RCC 7860 (cell line): ENCODE data around the gene ATG16L2.
"Not testable (repeated sequence)": the region's sequence is repeated elsewhere in the genome, so short reads cannot be mapped to it uniquely, and the experiment has no call there.

Experiments used
- DNase-seq: peaks from one replicate; pipeline ENCODE4 v3.0.0-alpha.2; 2015; ENCODE audit warnings: low spot score
- FAIRE-seq: peaks from 2 replicates; lab custom pipeline; 2012; peaks lifted over from hg19 to GRCh38; lab: Jason Lieb, UNC

Gene ATG16L2

GRCh38 chr11:72779495-72780128 lies 34.6 kb upstream of the ATG16L2 start:
- no peak for DNase-seq
- no peak for FAIRE-seq

DNA sequence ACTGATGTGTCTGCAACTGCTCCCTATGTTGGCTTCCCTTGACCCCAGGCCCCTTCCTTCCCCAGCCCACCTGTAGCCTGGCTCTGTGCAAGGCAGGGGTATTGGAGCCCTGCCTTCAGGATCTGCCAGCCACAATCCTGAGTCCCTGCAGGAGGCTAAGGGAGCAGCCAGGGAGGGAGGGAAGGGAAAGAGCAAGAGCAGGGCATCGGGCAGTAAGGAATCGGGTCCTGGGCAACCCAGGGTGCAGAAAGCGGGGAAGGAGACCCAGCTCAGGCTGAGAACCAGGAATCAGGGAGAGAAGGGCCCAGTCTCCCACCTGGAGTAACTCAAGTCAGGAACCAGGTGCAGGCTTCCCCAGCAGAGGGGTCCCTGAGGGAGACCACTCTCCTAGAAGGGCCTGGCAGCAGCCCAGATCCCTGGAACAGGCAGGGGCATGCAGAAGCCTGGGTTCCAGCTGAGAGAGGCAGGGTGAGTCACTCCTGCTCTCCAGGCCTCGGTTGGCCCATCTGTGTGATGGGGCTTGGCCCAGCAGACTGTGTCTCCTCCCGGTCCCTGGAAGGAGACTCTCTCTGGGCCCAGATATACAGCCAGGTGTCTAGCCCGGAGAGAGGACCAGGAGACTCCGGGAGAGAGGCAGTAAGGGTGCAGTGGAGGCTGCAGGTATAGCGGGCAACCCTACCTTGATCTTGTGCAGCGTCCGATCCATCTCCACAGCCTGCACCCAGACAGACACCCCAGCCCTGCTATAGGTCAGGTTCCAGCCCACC lies 33.7 kb upstream of the ATG16L2 start:
- no peak for DNase-seq
- no peak for FAIRE-seq

GRCh38 chr11:72781063-72781312 lies 33.2 kb upstream of the ATG16L2 start:
- no peak for FAIRE-seq
- no peak for DNase-seq

- no peak for DNase-seq
- FAIRE-seq, result no peak
Observed at GRCh38 chr11:72781313-72782080, 32.7 kb upstream of the ATG16L2 start.

DNA sequence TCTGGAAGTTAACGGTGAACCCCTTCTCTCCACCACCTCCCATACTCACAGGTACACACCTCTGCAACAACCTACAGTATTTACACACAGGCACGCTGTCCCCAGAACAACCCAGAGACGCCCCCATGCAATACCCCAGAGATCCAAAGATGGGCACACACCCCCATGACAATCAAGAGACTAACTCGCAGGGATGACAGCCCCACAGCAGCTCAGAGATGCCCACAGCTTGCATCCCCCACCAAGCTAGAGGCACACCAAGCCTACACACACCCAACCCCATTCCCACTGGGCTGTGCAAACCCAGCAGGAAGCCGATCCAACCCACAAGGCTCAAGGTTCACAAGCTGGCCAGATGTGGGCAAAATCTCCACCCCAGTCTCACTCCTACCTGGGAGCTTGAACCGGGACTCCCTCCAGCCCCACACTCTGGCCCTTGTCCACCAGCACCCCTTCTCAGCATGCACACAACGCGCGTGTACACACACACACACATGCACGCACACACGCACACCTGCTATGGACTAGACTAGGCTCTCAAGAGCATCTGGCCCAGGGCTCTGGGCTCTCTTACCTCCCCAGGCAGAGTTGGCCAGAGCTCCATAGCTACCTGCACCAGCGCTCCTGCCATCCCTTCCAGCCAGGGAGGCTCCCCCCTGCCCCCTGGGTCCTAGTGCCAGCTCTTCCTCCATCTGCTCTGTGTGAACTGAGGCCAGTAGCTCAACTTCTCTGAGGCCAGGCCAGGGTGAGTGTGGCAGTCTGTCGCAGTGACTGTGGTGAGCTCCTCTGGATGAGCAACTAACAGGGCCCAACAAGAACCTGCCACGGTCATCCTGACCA lies 31.9 kb upstream of the ATG16L2 start:
- DNase-seq (no peak), FAIRE-seq (no peak)

GRCh38 chr11:72783144-72783905 lies 30.9 kb upstream of the ATG16L2 start:
- FAIRE-seq (no peak), DNase-seq (no peak)

GRCh38 chr11:72784662-72785061 lies 29.5 kb upstream of the ATG16L2 start:
- FAIRE-seq (no peak), DNase-seq (no peak)

- DNase-seq (no peak), FAIRE-seq (no peak)
Observed at GRCh38 chr11:72786305-72787215, 27.7 kb upstream of the ATG16L2 start.

- no peak for DNase-seq
Observed at GRCh38 chr11:72787216-72788104, 26.8 kb upstream of the ATG16L2 start.

DNA sequence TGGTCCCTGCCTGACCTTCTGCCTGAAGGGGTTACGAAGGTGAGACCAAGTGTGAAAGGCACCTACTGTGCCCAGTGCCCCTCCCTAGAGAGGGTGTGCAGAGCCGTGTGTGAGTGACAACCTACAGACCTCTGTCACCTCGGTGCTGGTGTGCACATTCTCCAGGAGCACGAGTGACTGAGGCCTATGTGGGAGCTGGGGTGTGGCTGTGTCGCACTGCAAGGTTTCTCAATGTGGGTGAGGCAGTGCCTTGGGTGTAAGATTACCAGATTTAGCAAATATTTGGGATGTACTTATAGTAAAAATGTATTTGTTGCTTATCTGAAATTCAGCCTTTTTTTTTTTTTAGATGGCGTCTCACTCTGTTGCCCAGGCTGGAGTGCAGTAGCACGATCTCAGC lies 26.0 kb upstream of the ATG16L2 start:
- DNase-seq, result no peak
- FAIRE-seq, result no peak

More at GRCh38 chr11:72787216-72788104, 26.8 kb upstream of the ATG16L2 start:
- no peak for FAIRE-seq

DNA sequence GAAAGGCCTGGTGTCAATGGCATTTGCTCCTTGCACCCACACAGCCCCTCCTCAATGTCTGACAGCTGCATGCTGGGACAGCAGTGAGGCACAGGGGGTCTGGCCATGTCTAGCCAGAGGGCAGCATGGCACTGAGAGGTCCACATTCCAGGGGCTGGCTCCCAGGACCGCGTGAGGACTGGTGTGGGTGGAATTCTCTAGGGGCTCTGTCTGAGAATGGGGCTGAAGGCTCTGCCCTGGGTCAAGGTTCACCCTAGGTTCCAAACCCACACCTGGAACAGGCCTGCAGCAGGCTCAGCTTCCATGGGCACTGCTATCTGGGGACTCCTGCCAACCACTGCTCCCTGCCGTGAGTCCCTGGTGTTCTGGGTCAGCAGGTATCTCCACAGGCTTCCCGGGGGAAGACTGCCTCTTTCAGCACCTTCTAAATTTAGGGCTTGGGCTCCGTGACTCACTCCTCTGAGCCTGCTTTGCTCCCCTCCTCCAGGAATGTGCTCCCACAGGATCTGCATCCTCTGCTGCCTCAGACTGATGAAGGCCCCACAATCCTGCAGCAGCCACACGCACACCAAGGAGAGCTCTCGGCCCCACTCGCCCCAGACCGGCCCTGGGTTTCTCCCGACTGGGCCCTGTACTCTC lies 24.6 kb upstream of the ATG16L2 start:
- no peak for FAIRE-seq
- no peak for DNase-seq

GRCh38 chr11:72791228-72791627 lies 23.0 kb upstream of the ATG16L2 start:
- DNase-seq, FAIRE-seq: not testable (repeated sequence)

DNA sequence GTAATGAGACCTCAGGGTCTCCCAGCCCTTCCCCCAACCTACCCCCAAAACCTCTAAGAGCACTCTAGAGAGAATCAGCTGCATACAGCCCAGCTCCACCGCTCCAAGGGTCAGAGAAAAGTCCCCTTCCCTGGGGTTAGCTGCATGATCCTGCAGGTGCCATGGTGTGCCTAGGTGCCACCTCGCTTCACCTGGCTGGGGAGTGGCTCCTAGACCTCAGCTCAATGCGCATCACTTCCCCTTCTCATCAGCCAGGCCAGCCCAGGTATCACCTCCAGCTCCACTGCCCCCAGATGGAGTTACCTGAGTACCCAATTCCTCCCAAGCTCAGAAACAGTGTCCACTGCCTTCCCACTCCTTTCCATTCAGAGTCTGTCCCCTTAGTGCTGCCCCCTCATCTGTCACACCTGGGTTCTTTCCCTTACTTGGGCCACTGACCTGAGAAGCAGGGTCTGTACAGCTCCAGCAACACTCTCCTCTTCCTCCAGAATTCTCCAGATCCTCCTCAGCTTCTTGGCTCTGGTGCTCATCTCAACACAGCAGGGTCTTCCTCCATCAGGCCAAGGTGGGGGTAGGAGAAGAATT lies 21.7 kb upstream of the ATG16L2 start:
- no peak for DNase-seq
- FAIRE-seq, result no peak

GRCh38 chr11:72793076-72793424 lies 21.2 kb upstream of the ATG16L2 start:
- no peak for FAIRE-seq

DNA sequence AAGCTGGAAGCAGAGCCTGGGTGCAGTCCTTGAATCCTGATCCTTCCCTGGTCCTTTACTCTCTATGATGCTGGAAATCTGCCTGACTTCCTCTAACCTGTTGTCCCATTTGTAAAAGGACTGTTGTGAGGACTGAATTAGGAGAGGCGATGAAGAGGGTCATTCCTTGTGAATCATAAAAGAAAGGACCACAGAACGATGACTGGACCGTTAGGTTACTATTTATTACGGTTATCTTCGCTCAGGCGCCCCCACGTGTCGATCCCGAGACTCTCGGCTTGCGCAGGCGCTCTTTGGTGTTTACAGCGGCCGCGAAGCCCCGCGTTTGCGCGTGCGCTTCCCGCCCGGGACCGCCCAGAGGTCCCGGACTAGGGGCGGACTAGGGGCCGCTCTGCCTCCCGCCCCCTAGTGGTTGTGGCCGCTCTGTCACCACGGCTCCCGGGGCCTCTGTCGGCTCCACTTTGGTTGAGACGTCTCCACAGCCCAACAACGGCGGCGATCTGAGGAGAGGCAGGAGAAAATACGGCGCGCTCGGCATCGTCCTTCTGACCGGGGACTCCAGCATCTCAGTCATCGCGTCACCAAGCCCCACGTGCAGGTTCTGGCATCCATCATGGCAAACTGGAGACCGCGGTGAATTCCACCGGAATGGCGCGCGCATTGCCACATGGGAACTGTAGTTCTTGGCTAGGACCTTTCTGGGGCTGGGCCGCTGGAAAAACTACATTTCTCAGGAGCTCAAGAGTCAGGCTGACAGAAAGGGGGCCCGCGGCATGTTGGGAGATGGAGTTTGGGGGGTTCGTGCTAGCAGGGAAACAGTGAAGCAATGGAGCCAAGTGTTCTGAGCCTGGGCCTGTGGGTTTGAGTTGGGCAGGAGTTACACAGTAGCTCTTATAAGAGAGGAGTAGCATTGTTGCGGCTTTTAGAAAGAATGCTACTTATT lies 20.5 kb upstream of the ATG16L2 start, which contains the start of gene STARD10:
Gene STARD10, minus strand, starts transcription at position 623 of the 943 bp plus-strand sequence. CDS start 12,866 bp downstream, outside the sequence.
- DNase-seq, result peak; percentile 87
- FAIRE-seq, result peak; percentile 59

More at GRCh38 chr11:72793076-72793424, 21.2 kb upstream of the ATG16L2 start:
- no peak for DNase-seq

- FAIRE-seq (no peak), DNase-seq (no peak)
Observed at GRCh38 chr11:72798361-72798760, 15.8 kb upstream of the ATG16L2 start.
